PC-9 (cell line): ENCODE measurements around the gene KCNJ15. TPM values are rescaled to one million over a fixed set of nuclear protein-coding genes. Genes with fewer than 3 reads are reported as not detected.
"Not testable (repeated sequence)": the region's sequence is repeated elsewhere in the genome, so short reads cannot be mapped to it uniquely, and the experiment has no call there.

ENCODE experiments used
- BruUV-seq: library from RNA; stranded (reverse); fragments of 400-500 nt; replicated peaks from 2 replicates; lab custom pipeline; 2021; lab: Mats Ljungman, UMichigan
- CTCF ChIA-PET: fragments of 300-600 bp; sonication (Branson Sonifier 250); formaldehyde crosslinking; loops from one replicate; lab custom pipeline; 2022; ENCODE audit warnings: antibody characterized with exemption; lab: Charles Lee
- POLR2A ChIA-PET: fragments of 300-600 bp; sonication (Branson Sonifier 250); formaldehyde crosslinking; loops from one replicate; lab custom pipeline; 2022; ENCODE audit warnings: antibody characterized with exemption; ENCODE audit not compliant: unreplicated experiment; lab: Charles Lee
- DNase-seq, 2 experiments: peaks; one replicate each; pipeline versions ENCODE4 v3.0.0 to v3.0.0-alpha.2; 2015 to 2022; ENCODE audit warnings: mixed read lengths in 1 of 2
- H2AFZ ChIP-seq: fragments of 200-600 bp; sonication (generic); 2 replicates; pipeline ENCODE4 v1.8.1; 2017; ENCODE audit warnings: antibody characterized with exemption
- H3F3A ChIP-seq: fragments of 200-600 bp; sonication (generic); 2 replicates; pipeline ENCODE4 v1.8.1; 2017; ENCODE audit warnings: antibody characterized with exemption, mild to moderate bottlenecking, low read depth; ENCODE audit not compliant: insufficient read depth
- H3K27ac ChIP-seq: fragments of 200-600 bp; sonication (generic); 2 replicates; pipeline ENCODE4 v1.6.1; 2016; ENCODE audit warnings: mixed run types
- H3K27me3 ChIP-seq: fragments of 200-600 bp; sonication (generic); 2 replicates; pipeline ENCODE4 v1.6.1; 2016; ENCODE audit warnings: low read depth, mixed run types; ENCODE audit not compliant: insufficient read depth
- H3K36me3 ChIP-seq: fragments of 200-600 bp; sonication (generic); 2 replicates; pipeline ENCODE4 v1.6.1; 2016; ENCODE audit warnings: low read depth, mixed run types
- H3K4me1 ChIP-seq: fragments of 200-600 bp; sonication (generic); replicated peaks from 2 replicates; pipeline ENCODE4 v1.6.1; 2016; ENCODE audit warnings: mixed run types; ENCODE audit not compliant: insufficient read depth
- H3K4me2 ChIP-seq: fragments of 200-600 bp; sonication (generic); 2 replicates; pipeline ENCODE4 v1.6.1; 2017; ENCODE audit warnings: mixed run types
- H3K4me3 ChIP-seq: fragments of 200-600 bp; sonication (generic); 2 replicates; pipeline ENCODE4 v1.6.1; 2016; ENCODE audit warnings: mixed run types
- H3K79me2 ChIP-seq: fragments of 200-600 bp; sonication (generic); 2 replicates; pipeline ENCODE4 v1.6.1; 2017; ENCODE audit warnings: low read depth, mixed run types
- H3K9me2 ChIP-seq: fragments of 200-600 bp; sonication (generic); 2 replicates; pipeline ENCODE4 v1.8.1; 2017; ENCODE audit warnings: mild to moderate bottlenecking; ENCODE audit not compliant: insufficient read depth
- H3K9me3 ChIP-seq: fragments of 200-600 bp; sonication (generic); 2 replicates; pipeline ENCODE4 v1.8.1; 2016; ENCODE audit warnings: low read depth; ENCODE audit not compliant: insufficient read depth
- H4K20me1 ChIP-seq: fragments of 200-600 bp; sonication (generic); 2 replicates; pipeline ENCODE4 v1.8.1; 2017; ENCODE audit not compliant: insufficient read depth
- EZH2 ChIP-seq: fragments of 200-600 bp; sonication (generic); IDR thresholded peaks from 2 replicates; pipeline ENCODE4 v1.8.0; 2017; ENCODE audit warnings: antibody characterized with exemption, low read depth
- intact Hi-C: fragments of 100-400 bp; cut with micrococcal nuclease; formaldehyde crosslinking; loops from one replicate; pipeline ENCODE4 v1.10.0; 2022; ENCODE audit not compliant: unreplicated experiment
- total RNA-seq: library from RNA; stranded (reverse); gene quantifications from 2 replicates; pipeline ENCODE4 v1.2.3, GENCODE V29; 2021
- TF ChIP-seq, protein P1 (sequence below): fragments of 200-600 bp; sonication (generic); conservative IDR thresholded peaks from 2 replicates; pipeline ENCODE4 v1.6.1; 2017; ENCODE audit warnings: mixed run types, antibody characterized with exemption, mild to moderate bottlenecking, moderate library complexity

The KCNJ15 gene
- total RNA-seq, 1 experiment from 2014 or later, result not detected

- Histone ChIP-seq H3K4me2 (no peak overlapping the region), H3K36me3 (no peaks in the 10 kb centered on the region), H3K4me3 (no peak overlapping the region), H2AFZ (no peak overlapping the region), H3K79me2 (no peaks in the 10 kb centered on the region), H3K9me3 (peaks cover 3% of the 10 kb centered on the region; the same call in 1 of the 2 replicates), H3K9me2 (no peaks in the 10 kb centered on the region), H4K20me1 (no peaks in the 10 kb centered on the region), H3K27me3 (no peaks in the 10 kb centered on the region), H3F3A (no peaks in the 10 kb centered on the region), H3K4me1 (no peaks in the 10 kb centered on the region), H3K27ac (no peak overlapping the region)
- CTCF ChIA-PET, result no interaction called here
- POLR2A ChIA-PET, result no interaction called here
- no TSS peak for BruUV-seq
- peak; percentile 4 to 64 for DNase-seq
- intact Hi-C loops, result no loop called here
- no peak for TF ChIP-seq EZH2
- TF ChIP-seq, protein P1, sequence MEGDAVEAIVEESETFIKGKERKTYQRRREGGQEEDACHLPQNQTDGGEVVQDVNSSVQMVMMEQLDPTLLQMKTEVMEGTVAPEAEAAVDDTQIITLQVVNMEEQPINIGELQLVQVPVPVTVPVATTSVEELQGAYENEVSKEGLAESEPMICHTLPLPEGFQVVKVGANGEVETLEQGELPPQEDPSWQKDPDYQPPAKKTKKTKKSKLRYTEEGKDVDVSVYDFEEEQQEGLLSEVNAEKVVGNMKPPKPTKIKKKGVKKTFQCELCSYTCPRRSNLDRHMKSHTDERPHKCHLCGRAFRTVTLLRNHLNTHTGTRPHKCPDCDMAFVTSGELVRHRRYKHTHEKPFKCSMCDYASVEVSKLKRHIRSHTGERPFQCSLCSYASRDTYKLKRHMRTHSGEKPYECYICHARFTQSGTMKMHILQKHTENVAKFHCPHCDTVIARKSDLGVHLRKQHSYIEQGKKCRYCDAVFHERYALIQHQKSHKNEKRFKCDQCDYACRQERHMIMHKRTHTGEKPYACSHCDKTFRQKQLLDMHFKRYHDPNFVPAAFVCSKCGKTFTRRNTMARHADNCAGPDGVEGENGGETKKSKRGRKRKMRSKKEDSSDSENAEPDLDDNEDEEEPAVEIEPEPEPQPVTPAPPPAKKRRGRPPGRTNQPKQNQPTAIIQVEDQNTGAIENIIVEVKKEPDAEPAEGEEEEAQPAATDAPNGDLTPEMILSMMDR, result no peak
These were observed 22.2 kb upstream of the KCNJ15 start for GRCh38 chr21:38234395-38235142.

- H4K20me1 ChIP-seq, H3K36me3 ChIP-seq, intact Hi-C loops, H3K27me3 ChIP-seq, H3K4me3 ChIP-seq, H3K9me3 ChIP-seq, CTCF ChIA-PET, DNase-seq, BruUV-seq, POLR2A ChIA-PET, H3F3A ChIP-seq, H3K79me2 ChIP-seq, H2AFZ ChIP-seq, H3K27ac ChIP-seq, H3K4me1 ChIP-seq, H3K9me2 ChIP-seq, H3K4me2 ChIP-seq: not testable (repeated sequence)
These were observed 21.5 kb upstream of the KCNJ15 start for GRCh38 chr21:38235251-38235650.

DNA sequence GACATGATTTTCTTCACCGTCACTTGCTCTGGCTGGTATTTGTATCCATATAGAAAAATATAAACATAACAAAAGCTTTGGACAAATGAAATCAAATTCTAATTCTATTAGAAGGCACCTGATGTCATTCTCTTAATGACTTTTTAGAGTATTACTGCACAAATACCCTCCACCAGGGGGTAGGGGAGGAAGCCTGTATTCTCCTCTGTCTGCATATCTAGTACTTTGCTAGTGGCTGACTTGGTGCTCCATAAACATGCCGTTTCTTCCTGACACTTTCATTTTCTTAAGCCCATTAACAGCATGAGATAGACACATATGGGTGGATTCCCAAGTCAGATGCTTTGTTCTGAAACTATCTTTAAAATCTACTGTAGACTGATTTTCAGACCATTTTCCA is 20.6 kb upstream of the KCNJ15 start:
- H3K27me3 ChIP-seq, result 0 out of 2 replicates have a peak, but pooled peaks cover 2% of the 10 kb centered on the region
- H3K79me2 ChIP-seq, result no peaks in the 10 kb centered on the region
- no peak overlapping the region for H3K4me3 ChIP-seq
- H4K20me1 ChIP-seq, result no peaks in the 10 kb centered on the region
- CTCF ChIA-PET, result no interaction called here
- no TSS peak for BruUV-seq
- no peak for DNase-seq
- H3F3A ChIP-seq, result no peaks in the 10 kb centered on the region
- no peak overlapping the region for H3K4me2 ChIP-seq
- H3K9me2 ChIP-seq, result no peaks in the 10 kb centered on the region
- TF ChIP-seq EZH2, result no peak
- TF ChIP-seq, protein P1, result no peak
- H2AFZ ChIP-seq, result no peak overlapping the region
- no peaks in the 10 kb centered on the region for H3K4me1 ChIP-seq
- no peaks in the 10 kb centered on the region for H3K9me3 ChIP-seq
- POLR2A ChIA-PET, result no interaction called here
- H3K27ac ChIP-seq, result no peak overlapping the region
- no peaks in the 10 kb centered on the region for H3K36me3 ChIP-seq
- intact Hi-C loops, result no loop called here

DNA sequence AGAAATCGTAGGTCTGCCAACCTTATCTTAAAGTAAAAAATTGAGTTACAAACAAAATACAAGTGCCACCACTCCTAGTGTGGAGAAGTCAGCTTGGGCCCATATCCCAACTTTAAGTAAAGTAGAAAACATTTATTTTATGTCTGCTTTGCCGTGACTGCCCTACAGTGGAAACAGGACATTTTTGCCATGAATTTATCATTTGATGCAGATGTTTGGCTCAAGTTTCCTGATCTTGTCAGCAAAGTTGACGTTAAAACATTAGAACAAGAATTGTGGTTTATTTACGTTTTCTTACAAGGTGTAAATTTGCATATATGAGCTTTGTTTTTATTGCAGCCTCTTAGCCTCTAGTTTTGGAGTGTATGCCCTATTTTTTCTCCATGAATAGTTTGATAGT is 17.1 kb upstream of the KCNJ15 start:
- BruUV-seq, result no TSS peak
- no peak overlapping the region for H3K4me3 ChIP-seq
- no peaks in the 10 kb centered on the region for H3K9me2 ChIP-seq
- no peaks in the 10 kb centered on the region for H3K36me3 ChIP-seq
- peaks cover 4% of the 10 kb centered on the region; the same call in 1 of the 2 replicates for H3K27me3 ChIP-seq
- no peak overlapping the region for H3K27ac ChIP-seq
- ChIA-PET POLR2A (no interaction called here), CTCF (no interaction called here)
- no peaks in the 10 kb centered on the region for H4K20me1 ChIP-seq
- no peak overlapping the region for H3K4me2 ChIP-seq
- no peaks in the 10 kb centered on the region for H3F3A ChIP-seq
- TF ChIP-seq EZH2, result no peak
- TF ChIP-seq, protein P1, result no peak
- no peak overlapping the region for H2AFZ ChIP-seq
- H3K9me3 ChIP-seq, result no peaks in the 10 kb centered on the region
- no peaks in the 10 kb centered on the region for H3K79me2 ChIP-seq
- DNase-seq, result no peak
- intact Hi-C loops, result no loop called here
- H3K4me1 ChIP-seq, result no peaks in the 10 kb centered on the region
